Ovary (tissue), 9 donors: ENCODE measurements around the gene REXO2. TPM values are rescaled to one million over a fixed set of nuclear protein-coding genes. Genes with fewer than 3 reads are reported as not detected.

ENCODE experiments used
- DNase-seq, 5 donors: peaks; one replicate each; pipeline ENCODE4 v3.0.0-alpha.2; 2019 to 2020
- H3K27ac ChIP-seq, 2 donors: fragments of 200-600 bp; one replicate each; pipeline versions ENCODE4 v1.5.1 to v1.8.0; 2019 to 2022
- H3K27me3 ChIP-seq: fragments of 200-600 bp; one replicate; pipeline ENCODE4 v1.8.0; 2022
- H3K36me3 ChIP-seq: fragments of 200-600 bp; sonication (generic); one replicate; pipeline ENCODE4 v1.5.1; 2019
- H3K4me1 ChIP-seq: one replicate; pipeline ENCODE4 v1.8.1; 2013; ENCODE audit warnings: mild to moderate bottlenecking, moderate library complexity; ENCODE audit not compliant: insufficient read depth
- H3K4me3 ChIP-seq: fragments of 200-600 bp; sonication (generic); one replicate; pipeline ENCODE4 v1.5.1; 2017
- H3K9me3 ChIP-seq, 2 donors: fragments of 200-600 bp in 1 of 2; sonication (generic) in 1 of 2; one replicate each; pipeline versions ENCODE4 v1.5.1 to v1.8.1; 2013 to 2019; ENCODE audit warnings: mild to moderate bottlenecking in 1 of 2, moderate library complexity in 1 of 2
- CTCF ChIP-seq, 3 donors: fragments of 450-650 bp in 2 of 3; fragments of 200-600 bp in 1 of 3; IDR thresholded peaks; one replicate each; pipeline versions ENCODE4 v1.5.1 to v1.8.0; 2016 to 2022; ENCODE audit warnings: antibody characterized with exemption in 3 of 3, mild to moderate bottlenecking in 1 of 3
- EP300 ChIP-seq: sonication (generic); formaldehyde crosslinking; IDR thresholded peaks from one replicate; pipeline ENCODE4 v1.6.1; 2017; ENCODE audit warnings: antibody characterized with exemption
- POLR2A ChIP-seq: fragments of 450-650 bp; IDR thresholded peaks from one replicate; pipeline ENCODE4 v1.6.1; 2017; ENCODE audit warnings: antibody characterized with exemption, mild to moderate bottlenecking, moderate library complexity
- WGBS, 3 donors: extraction: QIAGEN DNeasy Blood & Tissue Kit in 1 of 3; methylation state at CpG; one replicate each; pipeline versions ENCODE4 v1.1.5 to v1.1.7; 2013 to 2017; 5-methylcytosine and 5-hydroxymethylcytosine counted together
- intact Hi-C, 4 donors: fragments of 100-400 bp; cut with DNase I; formaldehyde crosslinking; loops; one replicate each; pipeline versions ENCODE4 v1.11.0 to v1.15.1; 2022 to 2023
- polyA plus RNA-seq, 2 donors: library from polyadenylated mRNA; stranded (reverse); fragments of 200-250 nt in 1 of 2; fragments of 350-450 nt in 1 of 2; fragmentation: Illumina TruSeq in 1 of 2; extraction: RNeasy Lipid Tissue Mini Kit (QIAGEN cat#74804) in 1 of 2; gene quantifications; one replicate each; pipeline ENCODE4 v1.2.3, GENCODE V29; 2013 to 2014
- total RNA-seq, 7 donors: library from RNA; depleted of rRNA in 2 of 7; stranded (reverse); fragments of >200 nt in 2 of 7; fragmentation: NEBNext Ultra II Directional in 3 of 7; extraction: Animal tissue kit (Norgen Biotek cat#: 25700) in 3 of 7; gene quantifications; one replicate each; pipeline versions ENCODE4 v1.1.0 to v1.2.4, GENCODE V29; 2016 to 2023
- donor health status: DM: no; HTN: no; CAD: no; lungs with moderate emphysema.
- donor health status: DM: no; HTN: no; CAD: no.
- donor health status: Bipolar disorder and iron deficiency.
- donor health status: DM: yes; HTN: yes; CAD: no.
- donor health status: DM: no; HTN: no; CAD: no.
- donor health status: DM: yes; HTN: yes; CAD: no.

REXO2 gene
- total and polyA plus RNA-seq, 9 donors = 74.1 to 148 (median 96.0) TPM

GRCh38 chr11:114432893-114433292 lies 6.4 kb upstream of the REXO2 start:
- Histone ChIP-seq H3K4me1 (no peaks in the 10 kb centered on the region), H3K4me3 (no peak overlapping the region), H3K36me3 (no peaks in the 10 kb centered on the region), H3K27me3 (no peaks in the 10 kb centered on the region), H3K9me3 (no peaks in the 10 kb centered on the region), H3K27ac (no peak overlapping the region)
- intact Hi-C loops = no loop called here
- WGBS, 3 donors = 90 to 93% (median 92%) methylated on average over 3 of the region's 3 CpGs
- TF ChIP-seq CTCF (IDR thresholded peaks at IDR 0.05) = no peak
- TF ChIP-seq EP300 = no peak
- TF ChIP-seq POLR2A = no peak
- DNase-seq = no peak

GRCh38 chr11:114433376-114433775 lies 5.9 kb upstream of the REXO2 start:
- no peak for TF ChIP-seq CTCF (IDR thresholded peaks at IDR 0.05)
- no peak for TF ChIP-seq POLR2A
- TF ChIP-seq EP300 = no peak
- no peak overlapping the region for H3K27ac ChIP-seq
- no peaks in the 10 kb centered on the region for H3K36me3 ChIP-seq
- 81 to 89% (median 87%) methylated on average over 4 of the region's 4 CpGs for WGBS, 3 donors
- peaks cover under 1% of the 10 kb centered on the region for H3K4me1 ChIP-seq
- intact Hi-C loops = no loop called here
- H3K4me3 ChIP-seq = no peak overlapping the region
- DNase-seq = no peak
- H3K9me3 ChIP-seq = no peaks in the 10 kb centered on the region
- H3K27me3 ChIP-seq = no peaks in the 10 kb centered on the region

GRCh38 chr11:114438303-114438702 lies 964 bp upstream of the REXO2 start:
- intact Hi-C loops = loop anchor here in 1 of 4 donors (2.0 kb wide), 1 partner anchor 38 kb away; the partner anchor contains the start of genes C11orf71 and RBM7
- Histone ChIP-seq H3K4me3 (no peak overlapping the region), H3K4me1 (peaks cover 9% of the 10 kb centered on the region), H3K27me3 (no peaks in the 10 kb centered on the region), H3K9me3 (no peaks in the 10 kb centered on the region), H3K27ac (no peak overlapping the region), H3K36me3 (no peaks in the 10 kb centered on the region)
- TF ChIP-seq CTCF (IDR thresholded peaks at IDR 0.05) = no peak
- TF ChIP-seq POLR2A = no peak
- no peak for TF ChIP-seq EP300
- no peak for DNase-seq
- WGBS, 3 donors = 79 to 81% (median 81%) methylated on average over 6 of the region's 6 CpGs

- no peaks in the 10 kb centered on the region for H3K36me3 ChIP-seq
- H3K4me3 ChIP-seq = peak overlapping the region; percentile 73
- H3K27me3 ChIP-seq = no peaks in the 10 kb centered on the region
- DNase-seq = no peak
- H3K27ac ChIP-seq = peak overlapping the region; percentile 69 to 93
- TF ChIP-seq EP300 (no peak), POLR2A (no peak), CTCF (IDR thresholded peaks at IDR 0.05) (no peak)
- 1 to 9% (median 3%) methylated on average over 10 of the region's 10 CpGs for WGBS, 3 donors
- no peaks in the 10 kb centered on the region for H3K9me3 ChIP-seq
- H3K4me1 ChIP-seq = peaks cover 9% of the 10 kb centered on the region
- intact Hi-C loops = loop anchor here in 1 of 4 donors (5.0 kb wide), 1 partner anchor 398 kb away; no protein-coding TSS in a partner anchor
Measured at GRCh38 chr11:114440121-114440860, 1.0 kb downstream of the REXO2 start.
